Neural cell (in vitro differentiated cells): ENCODE data around the gene BCHE. TPM values are rescaled to one million over a fixed set of nuclear protein-coding genes. Genes with fewer than 3 reads are reported as not detected.

ENCODE experiments used
- H2AFZ ChIP-seq: fragments of 200-600, 300-800 bp; sonication (generic), shearing (Covaris generic); 2 replicates; pipeline ENCODE4 v1.6.0; 2014; ENCODE audit warnings: low read depth, mild to moderate bottlenecking, antibody characterized with exemption, low read length, moderate library complexity
- H3F3A ChIP-seq: fragments of 200-600 bp; shearing (Covaris generic); 2 replicates; pipeline ENCODE4 v1.6.1; 2016; ENCODE audit warnings: mild to moderate bottlenecking, moderate library complexity, mixed read lengths, antibody characterized with exemption, low read length; ENCODE audit not compliant: insufficient read depth, poor library complexity, severe bottlenecking
- H3K27ac ChIP-seq: fragments of 200-600, 300-800 bp; sonication (generic), shearing (Covaris generic); 2 replicates; pipeline ENCODE4 v1.5.1; 2014; ENCODE audit warnings: mild to moderate bottlenecking, low read length, moderate library complexity
- H3K27me3 ChIP-seq: fragments of 300-800, 200-600 bp; sonication (generic), shearing (Covaris generic); 2 replicates; pipeline ENCODE4 v1.6.0; 2014; ENCODE audit warnings: mild to moderate bottlenecking, low read depth, low read length, moderate library complexity; ENCODE audit not compliant: insufficient read depth
- H3K36me3 ChIP-seq: fragments of 300-800, 200-600 bp; sonication (generic), shearing (Covaris generic); 2 replicates; pipeline ENCODE4 v1.5.1; 2014; ENCODE audit warnings: mild to moderate bottlenecking, antibody characterized with exemption, low read length, moderate library complexity; ENCODE audit not compliant: insufficient read depth
- H3K4me2 ChIP-seq: fragments of 300-800, 200-600 bp; sonication (generic), shearing (Covaris generic); 2 replicates; pipeline ENCODE4 v1.6.0; 2014; ENCODE audit warnings: mild to moderate bottlenecking, low read length
- H3K4me3 ChIP-seq: fragments of 300-800, 200-600 bp; sonication (generic), shearing (Covaris generic); 2 replicates; pipeline ENCODE4 v1.5.1; 2014; ENCODE audit warnings: mild to moderate bottlenecking, low read length, moderate library complexity
- H3K79me2 ChIP-seq: fragments of 200-600 bp; shearing (Covaris generic); replicated peaks from 2 replicates; pipeline ENCODE4 v1.6.0; 2014; ENCODE audit warnings: mild to moderate bottlenecking, low read length, moderate library complexity; ENCODE audit not compliant: insufficient read depth
- H3K9ac ChIP-seq: fragments of 300-800, 200-600 bp; sonication (generic), shearing (Covaris generic); 2 replicates; pipeline ENCODE4 v1.6.1; 2016; ENCODE audit warnings: mild to moderate bottlenecking, low read length, mixed read lengths
- H3K9me2 ChIP-seq: fragments of 200-600 bp; shearing (Covaris generic); 2 replicates; pipeline ENCODE4 v1.6.1; 2016; ENCODE audit warnings: mild to moderate bottlenecking, low read length, mixed read lengths; ENCODE audit not compliant: insufficient read depth
- H3K9me3 ChIP-seq: fragments of 200-600, 300-800 bp; sonication (generic), shearing (Covaris generic); 2 replicates; pipeline ENCODE4 v1.6.1; 2016; ENCODE audit warnings: mild to moderate bottlenecking, mixed run types, low read length, moderate library complexity, mixed read lengths
- H4K20me1 ChIP-seq: fragments of 200-600 bp; shearing (Covaris generic); 2 replicates; pipeline ENCODE4 v1.6.1; 2016; ENCODE audit warnings: mild to moderate bottlenecking, mixed run types; ENCODE audit not compliant: insufficient read depth
- CTCF ChIP-seq: fragments of 450-650 bp; IDR thresholded peaks from 2 replicates; pipeline ENCODE4 v1.5.1; 2014; ENCODE audit warnings: antibody characterized with exemption, mild to moderate bottlenecking, moderate library complexity; ENCODE audit not compliant: poor library complexity, severe bottlenecking
- EP300 ChIP-seq: fragments of 450-650 bp; conservative IDR thresholded peaks from 2 replicates; pipeline ENCODE4 v1.6.1; 2014; ENCODE audit warnings: antibody characterized with exemption, mild to moderate bottlenecking, moderate library complexity; ENCODE audit not compliant: poor library complexity, severe bottlenecking
- EZH2 ChIP-seq: fragments of 200-600, 300-800 bp; shearing (Covaris generic), sonication (generic); IDR thresholded peaks from 2 replicates; pipeline ENCODE4 v1.6.1; 2014; ENCODE audit warnings: antibody characterized with exemption, low read length, borderline replicate concordance, mild to moderate bottlenecking; ENCODE audit not compliant: insufficient read depth, poor library complexity, severe bottlenecking
- MXI1 ChIP-seq: fragments of 450-650 bp; conservative IDR thresholded peaks from 2 replicates; pipeline ENCODE4 v1.6.1; 2014; ENCODE audit warnings: antibody characterized with exemption, mild to moderate bottlenecking; ENCODE audit not compliant: poor library complexity, severe bottlenecking
- POLR2AphosphoS5 ChIP-seq: IDR thresholded peaks from 2 replicates; pipeline ENCODE4 v1.6.1; 2012
- RAD21 ChIP-seq: fragments of 450-650 bp; conservative IDR thresholded peaks from 2 replicates; pipeline ENCODE4 v1.6.1; 2014; ENCODE audit warnings: antibody characterized with exemption, mild to moderate bottlenecking, moderate library complexity
- REST ChIP-seq: IDR thresholded peaks from 2 replicates; pipeline ENCODE4 v1.6.1; 2012; ENCODE audit warnings: borderline replicate concordance
- SMC3 ChIP-seq: fragments of 450-650 bp; conservative IDR thresholded peaks from 2 replicates; pipeline ENCODE4 v1.6.1; 2014; ENCODE audit warnings: antibody characterized with exemption, mild to moderate bottlenecking, moderate library complexity; ENCODE audit not compliant: poor library complexity
- TAF1 ChIP-seq: IDR thresholded peaks from 2 replicates; pipeline ENCODE4 v1.6.1; 2012; ENCODE audit warnings: low read depth
- polyA plus RNA-seq: library from polyadenylated mRNA; depleted of rRNA; stranded (reverse); fragments of >200 nt; gene quantifications from 2 replicates; pipeline ENCODE4 v1.2.3, GENCODE V29; 2014

The BCHE gene
- polyA plus RNA-seq, 1 donor from 2014 or later: 2.6 TPM

- H3K9ac ChIP-seq: no peak overlapping the region
- no peak overlapping the region for H3K4me3 ChIP-seq
- no peak for TF ChIP-seq RAD21
- TF ChIP-seq SMC3: no peak
- TF ChIP-seq EZH2: no peak
- no peak for TF ChIP-seq POLR2AphosphoS5
- TF ChIP-seq CTCF: no peak
- no peak for TF ChIP-seq MXI1
- TF ChIP-seq TAF1: no peak
- TF ChIP-seq EP300: no peak
- no peak for TF ChIP-seq REST
- no peaks in the 10 kb centered on the region for H3K9me3 ChIP-seq
- H3K27me3 ChIP-seq: no peaks in the 10 kb centered on the region
- no peak overlapping the region for H3K4me2 ChIP-seq
- H3K36me3 ChIP-seq: no peaks in the 10 kb centered on the region
- no peaks in the 10 kb centered on the region for H3K9me2 ChIP-seq
- H4K20me1 ChIP-seq: no peaks in the 10 kb centered on the region
- H3K27ac ChIP-seq: no peak overlapping the region
- no peaks in the 10 kb centered on the region for H3K79me2 ChIP-seq
- H2AFZ ChIP-seq: no peak overlapping the region
- no peaks in the 10 kb centered on the region for H3F3A ChIP-seq
Measured at GRCh38 chr3:165751637-165752036, 85.6 kb downstream of the BCHE start.

GRCh38 chr3:165749821-165750220 is 87.4 kb downstream of the BCHE start:
- no peaks in the 10 kb centered on the region for H3K27me3 ChIP-seq
- no peaks in the 10 kb centered on the region for H3K36me3 ChIP-seq
- no peaks in the 10 kb centered on the region for H4K20me1 ChIP-seq
- H2AFZ ChIP-seq: no peak overlapping the region
- no peaks in the 10 kb centered on the region for H3K9me2 ChIP-seq
- H3K9me3 ChIP-seq: no peaks in the 10 kb centered on the region
- no peak overlapping the region for H3K27ac ChIP-seq
- TF ChIP-seq TAF1 (no peak), SMC3 (no peak), EP300 (no peak), RAD21 (no peak), EZH2 (no peak), POLR2AphosphoS5 (no peak), REST (no peak), MXI1 (no peak), CTCF (no peak)
- no peak overlapping the region for H3K9ac ChIP-seq
- no peaks in the 10 kb centered on the region for H3K79me2 ChIP-seq
- H3F3A ChIP-seq: no peaks in the 10 kb centered on the region
- no peak overlapping the region for H3K4me2 ChIP-seq
- no peak overlapping the region for H3K4me3 ChIP-seq
